LNCAP (cell line): ENCODE results near the gene GLI2.

Experiments used
- CTCF ChIP-seq: fragments of 450-650 bp; IDR thresholded peaks from 2 replicates; pipeline ENCODE4 v1.5.1; 2017; ENCODE audit warnings: mild to moderate bottlenecking

GLI2 gene

GRCh38 chr2:120746144-120746543, 10.5 kb downstream of the GLI2 start:
- TF ChIP-seq CTCF = no peak

GRCh38 chr2:120747281-120747680, 11.6 kb downstream of the GLI2 start:
- TF ChIP-seq CTCF = no peak

DNA sequence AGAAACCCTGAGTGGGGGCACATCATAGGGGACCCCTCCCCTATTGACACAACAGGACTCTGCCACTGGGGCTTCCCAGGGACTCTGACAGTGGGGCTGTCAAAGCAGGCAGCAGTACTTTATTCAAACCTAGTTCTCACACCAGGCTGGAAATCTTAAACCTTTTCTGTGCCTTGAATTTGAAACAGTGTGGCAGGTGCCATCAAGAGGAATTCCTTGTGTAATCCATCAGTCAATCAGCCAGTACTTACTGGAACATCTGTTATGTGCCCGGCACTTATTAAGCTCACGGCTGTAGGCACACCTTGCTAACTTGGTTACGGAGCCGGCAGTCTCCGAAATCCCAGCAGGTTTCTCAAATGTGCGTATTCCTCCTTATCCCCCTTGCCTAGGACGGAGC, 12.0 kb downstream of the GLI2 start:
- no peak for TF ChIP-seq CTCF

DNA sequence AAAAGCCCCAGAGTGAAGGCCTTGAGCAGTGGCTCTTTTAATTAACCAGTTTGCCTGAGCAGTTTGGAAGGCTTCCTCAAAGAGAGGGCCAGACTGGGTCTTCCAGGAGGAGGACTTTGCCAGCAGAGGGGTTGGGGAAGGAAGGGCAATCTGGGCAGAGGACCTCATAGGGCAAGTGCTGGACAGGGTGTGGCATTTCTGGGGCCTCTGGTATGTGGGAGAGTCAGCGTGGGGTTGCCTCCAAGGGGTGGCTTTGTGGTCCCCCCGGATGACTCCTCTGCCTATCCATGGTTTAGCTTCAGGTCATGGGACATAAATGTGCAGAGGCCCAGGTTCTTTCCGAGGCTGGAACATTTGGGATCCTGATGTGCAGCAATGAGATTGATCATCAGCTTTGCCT, 12.6 kb downstream of the GLI2 start:
- no peak for TF ChIP-seq CTCF

- no peak for TF ChIP-seq CTCF
These were observed 13.1 kb downstream of the GLI2 start for GRCh38 chr2:120748741-120749140.

GRCh38 chr2:120749506-120750431, 14.1 kb downstream of the GLI2 start:
- no peak for TF ChIP-seq CTCF

DNA sequence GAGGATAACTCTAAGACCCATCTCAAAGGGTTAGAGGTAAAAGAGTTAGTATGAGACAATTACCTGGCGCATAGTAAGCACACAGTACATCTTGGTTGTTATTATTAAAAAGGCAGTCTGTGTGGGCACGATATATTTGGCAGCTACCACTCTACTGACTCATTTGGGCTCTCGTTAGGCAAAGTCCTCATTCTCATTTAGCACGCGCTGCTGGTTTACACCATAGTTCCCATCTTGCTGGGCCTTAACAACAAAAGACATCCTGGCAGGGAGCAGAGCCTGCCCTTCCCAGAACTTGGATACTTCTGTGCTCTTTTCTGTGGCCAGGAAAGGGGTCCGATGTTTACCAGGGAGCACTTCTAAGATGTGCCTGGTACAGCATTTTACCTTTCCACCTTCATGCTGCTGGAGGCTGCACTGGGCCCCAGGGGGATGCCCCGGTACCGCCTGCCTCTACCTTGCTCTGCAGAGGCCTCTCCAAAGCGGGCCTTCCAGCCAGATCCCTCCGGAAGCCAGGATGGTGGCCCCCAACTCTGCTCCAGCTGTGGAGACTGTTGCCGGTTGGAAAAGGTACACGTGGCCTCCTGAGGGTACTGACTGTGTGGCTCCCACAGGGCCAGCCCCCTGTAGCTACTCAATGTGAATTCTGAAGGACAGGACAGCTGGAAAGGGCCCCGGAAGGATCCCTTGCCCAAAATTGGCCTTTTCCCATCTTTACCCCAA, 15.0 kb downstream of the GLI2 start:
- TF ChIP-seq CTCF = no peak
